NCI-H187 (cell line): ENCODE results near the gene KPTN.

ENCODE experiments used
- DNase-seq, 2 experiments: peaks; one replicate each; lab custom pipeline; 2025; lab: John Stamatoyannopoulos, UW

KPTN gene

DNA sequence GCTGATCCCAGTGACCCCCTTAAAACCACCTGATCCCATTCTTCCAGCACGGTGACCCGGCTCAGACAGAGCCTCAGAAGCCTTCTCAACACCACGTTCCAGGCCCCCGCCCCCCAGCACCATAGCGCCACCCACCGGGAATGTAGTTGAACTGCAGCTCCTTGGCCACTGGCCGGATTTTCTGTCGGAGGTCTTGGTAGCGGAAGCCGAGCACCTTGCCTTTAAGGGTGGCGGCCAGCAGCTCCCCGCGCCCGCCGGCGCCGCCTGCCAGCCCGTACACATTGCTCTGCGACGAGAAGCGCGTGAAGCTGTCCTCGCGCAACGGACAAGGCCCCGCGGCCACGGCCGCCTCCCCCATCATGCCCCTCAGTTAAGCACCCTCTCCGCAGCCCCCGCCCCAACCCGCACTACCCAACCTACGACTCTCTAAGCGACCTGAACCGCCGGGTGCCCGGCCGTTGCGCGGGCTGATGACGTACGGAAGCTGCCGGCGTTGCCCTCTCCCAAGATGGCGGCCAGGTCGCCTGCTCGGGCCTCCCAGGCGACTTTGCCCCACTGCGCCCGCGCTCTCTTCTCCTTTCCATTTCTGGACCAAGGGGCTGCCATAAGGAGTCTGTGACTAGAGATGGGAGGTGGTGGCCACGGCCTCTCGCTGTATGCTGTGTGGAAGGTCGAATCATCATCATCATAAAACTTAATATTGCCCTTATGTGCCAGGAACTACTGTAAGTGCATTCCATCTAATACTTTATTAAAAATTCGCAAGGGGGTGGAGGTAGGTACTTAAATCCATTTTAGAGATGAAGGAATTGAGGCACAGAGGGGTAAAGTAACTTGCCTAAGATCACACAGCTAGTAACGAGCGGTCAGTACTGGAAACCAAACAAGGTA, at the start of gene KPTN:
Gene KPTN (minus strand): TSS at position 420 of the 891 bp plus-strand sequence. CDS start 59 bp downstream, at position 361.
- DNase-seq: peak; percentile 74 to 93

DNA sequence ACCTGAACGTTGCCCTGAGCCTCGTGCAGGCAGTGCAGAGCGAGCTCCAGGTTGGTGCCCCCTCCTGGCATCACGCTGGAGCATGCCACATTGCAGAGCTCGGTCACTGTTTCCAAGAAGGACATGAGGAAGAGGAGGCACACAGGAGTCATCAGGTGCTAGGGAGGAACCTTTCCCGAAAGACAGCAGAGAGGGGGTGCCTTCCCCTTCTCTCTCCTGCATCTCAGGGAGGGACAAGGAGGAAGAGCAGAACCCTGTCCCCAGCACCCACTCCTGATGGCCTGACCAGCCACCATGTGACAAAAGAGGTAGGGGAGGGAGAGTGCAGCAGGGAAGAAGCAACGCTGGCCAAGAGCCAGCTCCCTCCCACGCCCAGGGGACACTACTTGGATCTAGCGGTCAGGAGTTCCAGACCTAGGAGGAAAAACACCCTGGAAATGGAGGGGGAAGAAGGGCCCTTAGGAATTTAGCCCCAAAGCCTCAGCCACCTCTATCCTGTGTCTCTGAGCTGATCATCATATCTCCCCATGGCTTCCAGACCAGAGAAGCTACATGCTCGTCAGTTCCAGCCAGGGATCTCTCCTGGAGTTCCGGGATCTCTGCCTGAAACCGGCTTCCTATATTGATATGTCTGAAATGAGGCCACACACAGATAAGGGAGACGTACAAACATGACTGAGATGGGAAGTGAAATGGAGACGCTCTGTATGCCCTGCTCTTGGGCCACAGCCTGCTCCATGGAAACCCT, 47.8 kb upstream of the KPTN start:
- no peak for DNase-seq

DNA sequence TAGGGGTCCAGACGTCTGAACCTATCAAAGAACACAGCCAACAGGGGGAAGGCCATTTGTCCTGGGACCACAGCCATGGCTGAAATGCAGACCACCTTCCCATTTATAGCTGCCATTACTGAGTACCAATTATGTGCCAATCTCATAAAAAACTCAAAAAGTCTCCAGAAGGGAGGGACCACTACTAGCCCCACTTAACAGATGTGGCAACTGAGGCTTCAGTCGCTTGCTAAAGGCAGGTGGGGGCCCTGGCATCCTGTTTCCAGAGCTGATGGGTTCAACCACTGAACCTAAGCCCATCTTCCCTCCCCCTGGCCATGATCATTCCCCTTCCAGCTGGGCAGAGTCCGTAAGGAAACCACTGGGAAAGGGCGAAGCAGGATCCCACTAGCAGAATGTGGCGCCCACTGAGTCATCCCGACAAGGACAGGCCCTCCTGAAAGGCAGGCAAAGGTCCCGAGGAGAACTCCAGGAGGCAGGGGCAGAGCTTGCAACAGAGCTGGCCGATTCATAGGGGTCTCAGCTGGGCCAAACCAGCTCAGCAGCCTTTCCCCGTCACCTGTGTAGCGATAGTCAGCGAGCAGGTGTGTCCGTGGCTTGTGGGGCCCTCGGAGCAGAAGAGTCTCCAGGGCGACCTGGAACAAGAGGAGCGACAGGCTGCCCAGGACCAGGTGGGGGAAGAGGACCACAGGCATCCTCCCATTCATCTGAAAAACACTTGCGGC, 45.2 kb upstream of the KPTN start:
- DNase-seq: no peak

DNA sequence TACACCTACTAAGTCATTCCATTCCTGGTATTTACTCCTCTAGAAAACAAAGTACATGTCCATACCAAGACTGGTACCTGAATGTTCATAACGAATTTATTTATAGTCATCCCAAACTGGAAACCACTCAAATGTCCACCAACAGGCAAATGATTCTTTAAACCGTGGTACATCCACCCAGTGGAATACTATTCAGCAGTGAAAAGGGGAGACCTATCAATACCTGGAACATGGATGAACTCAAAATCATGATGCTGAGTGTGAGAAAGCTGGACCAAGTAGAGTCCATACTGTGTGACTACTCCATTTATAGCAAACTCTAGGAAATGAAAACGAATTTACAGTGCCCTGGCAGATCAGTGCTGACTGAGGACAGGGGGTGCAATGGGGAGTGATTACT, 42.8 kb upstream of the KPTN start:
- DNase-seq: no peak

DNA sequence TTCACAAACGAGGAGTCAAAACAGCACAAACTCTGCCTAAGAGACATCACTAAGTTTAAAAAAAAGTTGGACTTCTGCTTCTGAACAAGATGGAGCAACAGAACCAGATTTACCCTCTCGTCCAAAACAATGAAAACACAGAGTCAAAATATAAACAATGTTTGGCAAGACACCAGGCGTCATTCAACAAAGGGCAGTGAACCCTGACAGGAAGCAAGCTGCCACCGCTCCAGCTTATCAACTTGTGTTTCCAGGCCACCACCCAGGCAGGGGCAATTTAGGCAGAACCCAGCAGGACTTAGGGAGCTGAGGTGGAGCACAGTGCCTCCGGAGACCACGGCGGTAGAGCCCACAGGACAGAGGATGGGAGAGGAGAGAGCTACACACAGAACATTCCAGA, 39.5 kb upstream of the KPTN start:
- DNase-seq: no peak

DNA sequence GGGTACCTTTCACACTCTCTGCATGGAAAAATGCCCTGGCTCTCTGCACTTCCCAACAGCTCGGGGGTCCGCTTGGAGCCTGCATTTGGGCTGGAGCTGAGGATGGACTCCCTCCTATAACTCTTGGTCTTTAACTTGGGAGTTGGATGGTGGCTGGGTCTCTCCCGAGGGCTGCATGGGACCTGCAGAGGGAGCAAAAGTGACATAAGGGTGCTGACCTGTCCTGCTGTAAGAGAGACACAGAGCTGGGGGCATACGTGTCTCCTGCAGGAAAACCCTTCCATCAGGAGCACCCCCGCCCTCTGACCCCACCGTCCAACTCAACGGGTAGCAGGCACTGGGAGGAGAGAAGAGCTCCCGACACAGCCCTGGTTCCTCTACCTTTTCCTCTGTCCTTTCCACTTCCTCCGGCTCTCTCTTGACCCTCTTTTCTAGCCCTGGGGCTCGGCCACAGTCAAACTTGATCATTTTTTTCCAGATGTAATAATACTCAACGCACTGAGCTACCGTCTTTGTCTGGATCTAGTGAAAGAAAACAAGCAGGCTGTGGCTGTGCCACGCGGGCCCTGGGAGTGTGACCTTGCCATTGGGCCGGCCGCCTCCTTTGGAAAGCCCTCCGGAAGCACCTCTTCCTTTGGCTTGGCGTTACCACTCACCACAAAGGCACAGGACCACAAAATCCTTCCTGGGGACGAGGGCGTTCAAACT, 37.6 kb upstream of the KPTN start:
- DNase-seq: no peak

DNA sequence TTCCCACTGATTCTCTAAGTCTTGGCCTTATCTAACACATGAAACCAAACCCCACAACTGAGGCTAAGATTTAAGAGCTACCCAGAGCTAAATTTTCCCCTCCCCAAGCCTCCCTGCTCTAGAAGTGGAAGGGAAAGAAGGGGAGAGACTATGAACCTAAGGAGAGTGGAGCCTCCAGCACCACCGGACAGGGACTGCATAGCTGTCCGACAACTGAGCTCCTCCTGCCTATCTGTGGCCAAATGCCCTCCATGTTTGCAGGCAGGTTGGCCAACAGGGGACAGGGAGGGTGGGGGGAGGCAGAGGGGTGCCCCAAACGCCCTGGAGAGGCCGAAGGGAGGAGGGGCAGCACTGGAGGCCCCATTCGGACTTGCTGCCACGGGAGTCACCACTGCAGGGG, 36.8 kb upstream of the KPTN start:
- DNase-seq: no peak

DNA sequence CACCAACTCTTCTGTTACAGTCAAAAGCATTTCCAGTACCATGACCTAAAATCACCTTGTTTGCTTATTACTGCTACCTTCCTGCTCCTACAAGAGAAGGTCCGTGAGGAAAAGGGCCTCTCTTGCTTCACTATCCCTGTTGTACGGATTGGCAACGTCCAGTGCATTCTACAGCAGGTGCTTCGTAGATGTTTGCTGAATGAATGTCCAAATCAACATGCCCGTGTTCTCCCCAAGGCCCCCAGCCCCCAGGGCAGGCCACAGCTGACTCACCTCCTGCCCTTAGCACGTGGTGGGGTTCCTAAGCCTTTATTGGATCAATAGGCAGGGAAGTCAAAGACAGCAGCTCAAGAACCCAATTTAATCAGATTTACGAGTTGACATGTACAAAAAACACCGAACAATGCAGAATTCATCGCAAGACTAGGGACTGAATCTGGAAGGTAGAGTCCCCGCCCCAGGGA, 36.4 kb upstream of the KPTN start:
- no peak for DNase-seq

DNA sequence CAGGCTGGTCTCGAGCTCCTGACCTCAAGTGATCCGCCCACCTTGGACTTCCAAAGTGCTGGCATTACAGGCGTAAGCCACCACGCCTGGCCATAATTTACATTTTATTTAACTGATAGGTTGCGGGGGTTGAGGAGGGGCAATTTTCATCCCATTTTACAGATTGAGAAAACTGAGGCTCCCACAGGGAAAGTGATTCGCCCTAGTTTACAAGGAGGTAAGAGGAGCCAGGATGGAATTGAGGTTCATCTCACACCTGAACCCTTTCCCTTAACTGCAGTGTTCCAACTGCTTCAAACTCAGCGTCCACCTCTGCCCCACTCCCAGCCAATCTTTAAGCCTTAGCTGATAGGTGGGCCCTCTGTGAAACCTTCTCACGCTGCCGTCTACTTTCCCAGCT, 34.8 kb upstream of the KPTN start:
- DNase-seq: no peak

DNA sequence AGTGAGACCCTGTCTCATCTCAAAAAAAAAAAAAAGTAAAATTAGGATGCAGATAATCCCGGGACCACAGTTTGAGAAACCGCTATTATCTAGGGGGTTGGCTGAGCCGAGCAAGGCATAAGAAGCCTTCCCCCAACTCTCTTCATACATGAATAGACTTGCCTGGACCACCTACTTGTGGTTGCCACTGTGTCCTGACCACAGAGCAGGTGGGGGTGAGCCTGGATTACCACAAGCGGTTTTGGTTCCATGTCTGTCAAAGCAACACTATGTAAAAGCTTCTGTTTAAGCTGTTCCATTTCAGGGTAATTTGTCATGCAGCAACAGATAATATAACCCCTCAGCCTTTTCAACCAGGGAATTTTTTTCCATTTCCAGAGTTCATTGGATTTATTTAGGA, 34.1 kb upstream of the KPTN start:
- DNase-seq: no peak

DNA sequence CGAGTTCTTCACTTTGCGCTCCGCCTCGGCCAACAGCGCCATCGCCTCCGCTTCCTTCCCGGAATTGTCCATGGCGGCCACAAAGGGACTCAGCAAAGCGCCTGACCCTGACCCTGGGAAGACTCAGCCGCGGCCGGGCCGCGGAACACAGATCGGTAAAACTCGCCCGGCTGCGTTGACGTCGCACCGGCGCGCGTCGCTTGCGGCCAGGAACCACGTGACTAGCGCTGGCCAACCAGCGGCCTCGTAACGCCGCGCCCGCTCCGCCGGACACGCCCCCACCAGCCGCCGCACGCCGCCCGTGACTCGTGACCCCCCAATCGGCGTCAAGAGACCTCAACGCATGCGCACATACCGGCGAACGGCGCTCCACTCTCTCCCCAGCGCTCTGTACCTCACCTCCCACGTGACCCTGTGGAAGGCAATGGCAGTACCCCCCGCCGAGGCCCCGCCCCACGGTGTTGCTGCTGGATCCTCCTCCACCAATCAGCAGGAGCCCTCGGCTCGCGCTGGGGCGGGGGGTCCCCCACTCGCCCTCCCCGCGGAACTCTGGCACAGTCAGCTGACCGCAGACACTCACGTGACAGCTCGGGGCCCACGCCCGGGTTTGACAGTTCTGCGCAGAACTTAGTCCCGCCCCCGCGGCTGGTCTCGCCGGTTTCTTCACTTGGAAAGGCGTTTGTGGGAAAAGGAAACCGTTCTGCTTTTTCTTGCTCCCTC, 31.0 kb upstream of the KPTN start, which contains the start of gene NAPA:
Gene NAPA (minus strand): TSS at position 195 of the 720 bp plus-strand sequence. CDS start 123 bp downstream, at position 72.
- peak; percentile 100 for DNase-seq

DNA sequence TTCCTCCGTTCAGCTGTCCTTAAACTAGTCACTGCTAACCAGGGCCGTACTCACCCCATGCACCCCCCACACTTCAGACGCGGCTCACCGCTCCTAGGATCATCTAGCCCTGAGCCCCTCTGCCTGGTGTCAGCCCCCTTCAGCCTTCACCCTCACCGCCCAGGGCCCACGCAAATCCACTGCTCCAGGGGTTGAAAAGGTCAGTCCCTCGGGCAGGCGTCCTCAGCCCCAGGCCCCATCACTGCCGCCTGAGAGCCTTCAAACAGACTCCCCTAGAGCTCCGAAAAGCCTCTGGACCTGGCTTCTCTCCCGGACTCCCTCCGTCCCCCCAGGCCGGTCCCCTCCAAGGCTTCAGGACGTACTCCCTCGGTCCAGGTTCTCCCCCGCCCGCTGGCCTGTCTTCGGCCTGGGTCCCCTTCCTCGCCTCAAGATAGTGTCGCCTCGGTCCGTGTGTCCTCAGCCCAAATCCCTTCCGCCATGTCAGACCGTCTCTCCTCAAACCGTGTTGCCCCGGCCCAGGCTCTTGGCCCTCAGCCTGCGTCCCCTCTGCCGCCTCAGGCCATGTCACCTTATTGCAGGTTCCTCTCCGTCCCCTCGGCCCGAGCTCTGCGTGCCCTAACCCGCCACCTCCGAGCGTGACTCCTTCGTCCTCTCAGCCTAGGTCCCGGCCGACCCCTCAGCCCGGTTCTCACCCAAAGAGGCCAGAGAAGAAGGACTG, 30.3 kb upstream of the KPTN start:
- no peak for DNase-seq

DNA sequence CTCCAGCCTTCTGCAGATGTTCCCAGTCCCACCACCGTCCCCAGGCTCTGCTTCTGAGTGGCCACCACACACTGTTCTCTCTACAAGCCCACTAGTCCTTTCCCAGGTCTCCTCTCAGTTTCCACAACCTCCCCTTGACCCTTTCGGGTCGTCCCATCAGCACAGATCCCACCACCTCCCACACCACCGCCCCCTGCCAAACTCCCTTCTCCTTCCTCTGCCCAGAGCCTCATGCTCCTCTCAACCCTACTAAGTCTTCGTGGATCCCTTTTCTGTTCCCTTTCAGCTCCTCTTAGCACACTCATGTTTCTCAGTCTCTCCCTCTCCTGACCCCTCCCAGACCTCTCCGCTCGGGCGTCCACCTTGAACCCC, 28.9 kb upstream of the KPTN start:
- no peak for DNase-seq

DNA sequence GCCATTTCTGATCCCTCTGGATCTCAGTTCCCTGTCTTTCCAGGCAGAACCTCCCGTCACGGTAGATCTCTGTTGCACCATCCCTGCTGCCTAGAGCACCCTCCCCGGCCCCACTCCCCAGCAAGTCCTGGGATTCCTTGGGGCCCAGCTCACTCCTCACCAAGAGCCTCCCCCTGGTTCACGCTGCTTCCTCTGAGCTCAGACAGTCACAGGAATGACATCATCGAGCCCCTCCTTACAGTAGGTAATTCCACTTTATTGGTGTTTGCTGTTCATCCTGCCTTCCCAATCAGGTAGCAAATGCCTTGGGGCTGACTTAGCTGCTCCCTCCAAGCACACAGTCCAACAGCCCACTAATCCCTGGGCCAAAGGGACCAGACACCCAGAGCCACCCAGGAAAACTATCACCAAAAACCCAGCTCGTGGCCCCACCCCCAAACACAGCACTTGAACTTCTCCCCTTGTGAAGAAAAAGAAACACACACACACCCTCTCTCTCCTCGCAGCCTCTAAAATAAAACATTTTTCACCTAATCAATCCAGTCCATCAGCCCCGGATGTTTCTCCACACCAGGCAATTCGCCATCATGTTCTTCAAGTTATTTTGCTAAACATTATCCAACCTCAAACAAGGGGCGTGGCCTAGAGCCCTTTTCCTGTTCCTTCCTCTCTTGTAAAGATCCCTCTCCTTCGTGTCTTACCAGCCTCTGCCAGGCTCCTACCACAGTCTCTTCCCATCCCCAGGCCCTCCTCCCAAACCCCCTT, 28.3 kb upstream of the KPTN start:
- no peak for DNase-seq

DNA sequence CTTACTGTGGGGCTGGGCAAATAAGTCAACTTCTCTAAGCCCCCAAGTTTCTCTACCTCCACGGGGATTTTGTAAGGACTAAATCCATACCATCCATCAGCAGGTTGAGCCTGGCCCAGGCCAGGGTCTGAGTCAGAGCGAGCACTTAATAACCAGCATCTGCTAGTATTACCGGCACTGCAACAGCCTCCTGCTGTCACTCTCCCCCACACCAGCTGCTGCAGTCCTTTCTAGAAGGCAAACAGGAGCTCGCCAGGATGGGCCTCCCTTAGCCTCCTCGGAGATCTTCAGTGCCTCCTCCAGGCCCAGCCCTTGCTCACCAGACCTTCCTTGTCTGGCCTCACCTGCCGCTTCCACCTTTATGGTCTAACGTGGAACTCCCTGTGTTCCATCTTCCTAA, 27.7 kb upstream of the KPTN start:
- no peak for DNase-seq

DNA sequence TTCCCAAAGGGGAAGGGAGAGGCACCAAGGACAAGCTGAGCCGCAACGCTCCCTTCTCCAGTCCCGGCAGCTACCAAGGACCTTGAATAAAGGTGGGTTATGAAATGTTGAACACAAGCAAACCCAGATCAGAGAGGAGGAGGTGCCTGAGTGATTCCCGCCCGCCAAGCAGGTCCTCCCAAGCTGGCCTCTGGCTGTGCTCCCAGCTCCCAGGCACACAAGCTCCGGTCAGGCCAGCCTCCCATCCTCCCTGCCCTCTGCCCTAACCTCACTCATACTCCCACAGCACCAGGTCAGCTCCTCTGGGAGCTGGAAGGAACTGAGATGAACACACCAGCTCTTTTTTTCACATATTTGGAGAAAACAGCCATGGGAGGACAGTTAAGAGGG, 27.1 kb upstream of the KPTN start:
- DNase-seq: no peak

DNA sequence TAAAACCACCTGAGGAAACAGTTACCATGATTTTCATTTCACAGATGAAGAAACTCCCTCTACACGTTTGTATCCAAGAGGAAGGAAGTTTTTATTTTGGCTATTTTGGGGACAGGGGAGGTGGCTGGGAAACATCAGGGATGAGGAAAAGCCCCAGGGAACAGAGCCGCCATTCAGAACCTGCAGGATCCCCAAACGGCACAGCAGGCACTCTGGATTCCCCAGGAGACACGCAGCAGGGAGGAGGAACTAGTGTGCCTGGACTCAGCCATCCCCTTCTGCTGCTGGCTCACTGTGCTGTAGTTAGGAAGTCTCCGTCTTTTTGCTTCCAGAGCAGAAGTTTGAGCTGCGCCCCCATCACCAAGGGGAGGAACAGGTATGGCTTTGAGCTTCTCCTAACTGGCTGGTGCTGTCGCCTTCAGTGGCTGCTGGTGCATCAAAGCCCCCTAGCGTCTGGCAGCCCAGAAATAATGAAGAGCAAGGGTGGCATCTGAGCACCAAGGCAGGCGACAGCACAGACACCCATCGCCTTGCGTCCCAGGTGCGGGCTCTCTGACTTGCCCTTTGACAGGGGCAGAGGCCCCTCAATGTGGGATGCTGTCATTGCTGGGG, 26.6 kb upstream of the KPTN start:
- no peak for DNase-seq

DNA sequence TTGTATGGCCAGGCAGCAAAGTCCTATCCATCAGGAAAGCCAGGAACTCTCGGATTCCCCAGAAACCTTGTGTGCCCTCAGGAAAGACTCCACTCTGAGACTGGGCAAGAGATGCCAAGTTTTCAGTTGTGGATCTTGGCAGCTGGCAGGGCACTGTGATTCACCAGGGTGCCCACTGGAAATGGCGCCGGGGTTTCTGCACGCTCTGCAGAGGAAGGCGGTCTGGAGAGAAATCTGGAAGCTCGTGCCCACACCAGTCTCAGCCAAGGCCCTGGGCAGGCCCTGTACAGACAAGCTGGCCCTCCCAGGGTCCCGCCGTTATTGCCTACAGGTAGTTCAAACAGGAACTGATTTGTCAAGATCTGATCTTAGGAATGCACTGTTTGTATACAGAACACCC, 26.0 kb upstream of the KPTN start:
- DNase-seq: no peak

DNA sequence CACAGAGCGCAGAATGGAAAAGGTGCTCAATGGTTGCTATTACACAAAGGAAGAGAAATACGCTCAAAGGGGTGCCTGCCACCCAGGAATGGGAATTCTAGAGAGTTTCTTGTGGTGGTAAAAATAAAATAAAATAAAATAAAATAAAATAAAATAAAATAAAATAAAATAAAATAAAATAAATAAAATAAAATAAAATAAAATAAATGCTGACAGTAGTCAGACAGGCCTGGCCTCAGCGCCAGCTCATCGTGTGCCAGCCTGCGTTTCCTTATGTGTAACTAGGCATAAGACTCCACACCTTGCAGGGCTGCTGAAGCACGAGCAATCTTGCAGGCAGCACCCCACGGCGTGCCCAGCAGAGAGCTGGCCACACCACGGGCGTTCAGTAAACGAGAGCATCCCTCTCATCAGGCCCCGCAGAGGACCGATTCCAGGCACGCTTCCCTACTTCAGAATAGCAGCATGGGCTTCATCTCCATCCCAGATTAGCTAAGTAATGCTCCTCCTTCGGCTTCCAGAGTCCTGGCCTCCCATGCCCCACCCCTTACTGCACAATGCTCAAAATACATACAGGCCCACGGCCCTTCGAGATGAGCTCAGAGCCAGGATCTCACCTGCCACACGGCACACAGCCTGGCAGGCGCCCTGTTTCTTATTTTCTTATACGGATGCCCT, 25.3 kb upstream of the KPTN start:
- no peak for DNase-seq
